T follicular helper cell (primary cell): ENCODE measurements around the gene SPATA2.
"Not testable (repeated sequence)": the region's sequence is repeated elsewhere in the genome, so short reads cannot be mapped to it uniquely, and the experiment has no call there.

Source experiments
- DNase-seq: peaks from one replicate; pipeline ENCODE4 v3.0.0-alpha.2; 2020; ENCODE audit warnings: low read depth
- total RNA-seq, 2 experiments: gene quantifications; one replicate each; lab custom pipeline; 2026; lab: John Stamatoyannopoulos, UW

The SPATA2 gene
- total RNA-seq, result 14.0 to 17.2 reads per million in 2 experiments

DNA sequence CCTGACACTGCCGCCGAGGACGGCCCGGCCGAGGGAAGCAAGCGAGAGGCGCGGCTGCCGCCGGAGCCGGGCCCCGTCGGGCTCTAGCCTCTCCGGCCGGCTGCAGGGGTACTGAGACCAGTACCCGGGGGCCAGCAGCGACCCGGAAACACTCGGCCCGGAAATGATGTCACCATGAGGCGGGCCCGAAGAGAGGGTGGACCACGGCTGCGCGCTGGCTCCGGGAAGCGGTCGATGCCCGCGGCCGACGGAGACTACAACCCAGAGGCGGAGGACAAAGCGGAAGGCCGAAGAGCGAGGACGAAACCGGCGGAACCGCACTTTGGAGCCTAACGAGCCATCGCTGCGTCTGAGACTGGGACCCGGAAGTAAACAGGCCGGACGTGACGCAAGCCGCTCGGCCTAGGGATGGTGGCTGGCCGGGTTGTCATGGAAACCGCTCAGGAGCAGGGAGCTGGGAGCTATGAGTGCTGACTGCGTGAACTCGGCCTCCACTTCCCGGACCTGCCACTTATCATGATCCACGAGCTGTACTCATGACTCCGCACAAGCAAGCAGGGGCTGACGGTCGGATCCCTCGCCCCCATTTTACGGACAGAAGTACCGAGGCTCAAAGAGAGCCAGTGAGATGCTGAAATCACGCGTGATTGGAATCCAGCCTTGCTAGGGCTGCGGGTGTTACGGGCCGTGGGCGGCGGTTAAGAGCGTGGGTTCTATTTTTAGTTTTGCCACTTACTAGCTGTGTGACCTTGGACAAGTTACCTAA lies at the start of gene SPATA2:
Gene SPATA2 (minus strand): TSS at position 150 of the 766 bp plus-strand sequence. CDS start 7,039 bp downstream, outside the sequence.
- peak; percentile 91 for DNase-seq

GRCh38 chr20:49961413-49961812 lies 46.1 kb upstream of the SPATA2 start:
- no peak for DNase-seq

DNA sequence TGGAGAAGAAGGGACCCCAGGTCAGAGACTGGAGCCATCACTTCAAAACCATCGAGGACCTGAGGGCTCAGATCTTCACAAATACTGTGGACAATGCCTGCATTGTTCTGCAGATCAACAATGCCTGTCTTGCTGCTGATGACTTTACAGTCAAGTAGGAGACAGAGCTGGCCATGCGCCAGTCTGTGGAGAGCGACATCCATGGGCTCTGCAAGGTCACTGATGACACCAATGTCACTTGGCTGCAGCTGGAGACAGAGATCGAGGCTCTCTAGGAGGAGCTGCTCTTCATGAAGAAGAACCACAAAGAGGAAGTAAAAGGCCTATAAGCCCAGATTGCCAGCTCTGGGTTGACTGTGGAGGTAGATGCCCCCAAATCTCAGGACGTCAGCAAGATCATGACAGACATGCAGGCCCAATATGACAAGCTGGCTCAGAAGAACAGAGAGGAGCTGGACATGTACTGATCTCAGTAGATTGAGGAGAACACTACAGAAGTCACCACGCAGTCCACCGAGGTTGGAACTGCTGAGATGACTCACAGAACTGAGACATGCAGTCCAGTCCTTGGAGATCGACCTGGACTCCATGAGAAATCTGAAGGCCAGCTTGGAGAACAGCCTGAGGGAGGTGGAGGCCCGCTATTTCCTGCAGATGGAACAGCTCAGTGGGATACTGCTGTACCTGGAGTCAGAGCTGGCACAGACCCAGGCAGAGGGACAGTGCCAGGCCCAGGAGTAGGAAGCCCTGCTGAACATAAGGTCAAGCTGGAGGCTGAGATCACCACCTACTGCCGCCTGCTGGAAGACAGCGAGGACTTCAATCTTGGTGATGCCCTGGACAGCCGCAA lies 42.0 kb upstream of the SPATA2 start:
- DNase-seq, result not testable (repeated sequence)

GRCh38 chr20:49956689-49957088 lies 41.4 kb upstream of the SPATA2 start:
- DNase-seq, result no peak

DNA sequence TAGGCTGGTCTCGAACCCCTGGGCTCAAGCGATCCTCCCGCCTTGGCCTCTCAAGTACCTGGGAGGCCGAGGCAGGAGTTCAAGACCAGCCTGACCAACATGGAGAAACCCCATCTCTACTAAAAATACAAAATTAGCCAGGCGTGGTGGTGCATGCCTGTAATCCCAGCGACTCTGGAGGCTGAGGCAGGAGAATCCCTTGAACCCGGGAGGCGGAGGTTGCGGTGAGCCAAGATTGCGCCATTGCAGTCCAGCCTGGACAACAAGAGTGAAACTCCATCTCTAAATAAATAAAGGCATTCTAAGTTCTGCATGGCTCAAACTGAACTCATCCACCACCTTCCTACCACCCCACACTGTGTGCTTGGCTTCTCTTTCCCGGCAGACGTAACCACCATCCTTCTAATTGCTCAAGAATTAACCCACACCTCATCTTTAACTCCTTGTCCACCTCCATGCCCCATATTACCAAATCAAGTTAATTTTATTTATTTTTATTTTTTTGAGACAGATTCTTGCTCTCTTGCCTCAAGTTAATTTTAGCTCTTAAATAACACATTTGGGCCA lies 40.6 kb upstream of the SPATA2 start:
- not testable (repeated sequence) for DNase-seq

DNA sequence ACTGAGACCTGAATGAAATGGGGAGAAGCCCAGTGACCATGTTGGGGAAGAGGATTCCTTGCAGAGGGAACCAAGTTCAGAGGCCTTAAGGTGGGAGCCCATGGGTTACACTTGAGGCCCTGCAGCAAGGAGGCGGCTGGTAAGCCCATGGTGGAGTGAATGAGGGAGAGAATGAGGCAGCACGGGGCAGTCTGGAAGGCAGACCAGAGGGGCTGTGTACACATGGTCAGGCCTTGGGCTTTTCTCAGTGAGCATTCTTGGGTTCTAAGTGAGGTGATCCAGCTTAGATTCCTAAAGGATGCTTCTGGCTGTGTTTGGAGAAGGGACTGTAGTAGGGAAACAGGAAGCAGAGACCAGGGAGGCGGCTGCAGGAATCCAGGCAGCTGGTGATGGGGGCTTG lies 39.8 kb upstream of the SPATA2 start:
- DNase-seq, result no peak

- DNase-seq, result no peak
These were observed 35.8 kb upstream of the SPATA2 start for GRCh38 chr20:49951151-49951550.

DNA sequence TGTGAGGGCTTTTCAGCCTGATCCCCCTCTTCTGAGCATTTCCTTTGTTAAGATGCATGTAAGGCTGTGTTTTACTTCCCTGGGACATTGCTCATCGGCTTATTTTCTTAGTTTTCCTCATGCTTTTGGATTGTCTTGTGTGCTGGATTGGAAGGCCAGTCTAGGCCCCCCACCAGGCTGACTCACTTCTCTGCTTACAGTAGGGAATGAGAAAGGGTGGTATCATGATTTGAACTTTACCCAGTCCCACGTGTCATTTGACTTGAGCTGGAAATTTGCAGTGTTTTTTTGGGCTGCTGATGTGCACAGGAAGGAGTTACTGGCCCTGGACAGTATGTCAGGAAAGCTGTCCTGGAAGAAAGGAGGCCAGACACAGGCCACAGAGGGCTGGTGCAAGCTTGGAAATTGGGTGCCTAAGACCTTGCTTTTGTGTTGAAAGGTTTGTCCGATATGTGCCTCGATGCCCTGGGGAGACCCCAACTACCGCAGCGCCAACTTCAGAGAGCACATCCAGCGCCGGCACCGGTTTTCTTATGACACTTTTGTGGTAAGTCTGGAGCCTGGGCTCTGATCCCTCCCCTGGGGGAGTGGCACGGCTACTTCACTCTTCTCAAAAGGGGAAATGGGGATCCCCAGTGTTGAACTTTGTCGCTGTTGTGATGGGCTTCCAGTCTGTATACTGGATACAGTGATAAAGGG lies 33.6 kb upstream of the SPATA2 start:
- DNase-seq, result no peak

- DNase-seq, result no peak
These were observed 32.8 kb upstream of the SPATA2 start for GRCh38 chr20:49948178-49948577.

- no peak for DNase-seq
These were observed 30.6 kb upstream of the SPATA2 start for GRCh38 chr20:49945701-49946477.

DNA sequence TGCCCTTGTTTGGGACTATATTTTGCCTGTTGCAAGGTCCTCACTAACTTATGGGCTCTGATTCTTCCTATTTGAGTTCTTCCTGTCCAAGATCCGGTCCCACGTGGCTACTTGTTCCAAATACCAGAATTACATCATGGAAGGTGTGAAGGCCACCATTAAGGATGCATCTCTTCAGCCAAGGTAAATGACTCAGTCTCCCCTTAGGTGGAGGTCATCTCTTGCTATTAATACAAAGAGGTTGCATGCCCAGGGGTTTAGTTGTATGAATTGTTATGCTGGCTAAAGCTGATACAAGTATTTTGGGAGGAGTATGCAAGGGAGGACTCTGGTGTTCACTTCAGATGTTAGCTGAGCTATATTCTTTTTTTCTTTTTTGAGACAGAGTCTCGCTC lies 30.0 kb upstream of the SPATA2 start:
- DNase-seq, result no peak

GRCh38 chr20:49942942-49943341 lies 27.6 kb upstream of the SPATA2 start:
- DNase-seq, result no peak

- DNase-seq, result no peak
These were observed 27.0 kb upstream of the SPATA2 start for GRCh38 chr20:49942303-49942702.

DNA sequence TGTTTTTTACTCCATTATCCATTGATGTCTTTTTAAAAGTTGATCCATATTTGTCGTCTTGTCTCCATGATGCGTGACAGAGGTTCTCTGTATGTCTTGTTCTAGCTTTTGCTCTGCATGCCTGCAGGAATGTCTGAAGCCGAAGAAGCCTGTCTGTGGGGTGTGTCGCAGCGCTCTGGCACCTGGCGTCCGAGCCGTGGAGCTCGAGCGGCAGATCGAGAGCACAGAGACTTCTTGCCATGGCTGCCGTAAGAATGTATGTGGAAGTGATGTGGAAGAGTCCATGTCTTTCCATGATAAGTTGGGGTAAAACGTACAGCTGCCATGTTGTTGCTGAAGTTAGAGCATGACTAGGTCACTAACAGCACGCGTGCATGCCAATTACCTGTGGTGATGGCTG lies 26.1 kb upstream of the SPATA2 start:
- DNase-seq, result no peak

- no peak for DNase-seq
These were observed 23.1 kb upstream of the SPATA2 start for GRCh38 chr20:49938173-49939163.

GRCh38 chr20:49937027-49937929 lies 21.9 kb upstream of the SPATA2 start:
- no peak for DNase-seq

GRCh38 chr20:49936153-49937026 lies 21.1 kb upstream of the SPATA2 start, which contains the start of gene RNF114:
Gene RNF114 (plus strand): TSS chr20:49936397. CDS start chr20:49936413, 16 bp downstream.
- DNase-seq, result peak; percentile 89

DNA sequence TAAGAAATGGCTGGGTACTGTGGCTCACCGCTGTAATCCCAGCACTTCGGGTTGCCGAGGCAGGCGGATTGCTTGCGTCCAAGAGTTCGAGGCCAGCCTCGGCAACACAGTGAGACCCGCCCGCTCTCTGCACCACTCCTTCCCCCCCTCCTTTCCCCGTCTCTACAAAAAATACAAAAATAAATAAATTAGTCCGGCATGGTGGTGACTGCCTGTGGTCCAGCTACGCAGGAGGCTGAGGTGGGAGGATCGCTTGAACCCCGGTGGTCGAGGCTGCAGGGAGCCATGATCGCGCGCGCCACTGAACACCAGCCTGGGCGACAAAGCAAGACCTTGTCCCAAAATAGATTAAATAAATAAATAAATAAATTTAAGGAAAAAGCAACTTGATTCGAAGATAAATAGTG lies 20.4 kb upstream of the SPATA2 start:
- DNase-seq, result no peak
